D721Med (cell line): ENCODE data around the gene LRP1B.
"Not testable (repeated sequence)": the region's sequence is repeated elsewhere in the genome, so short reads cannot be mapped to it uniquely, and the experiment has no call there.

Experiments
- DNase-seq: peaks from one replicate; pipeline ENCODE4 v3.0.0; 2011; ENCODE audit warnings: low spot score; ENCODE audit not compliant: insufficient read length
- FAIRE-seq: peaks from 2 replicates; lab custom pipeline; 2011; peaks lifted over from hg19 to GRCh38; lab: Jason Lieb, UNC
- CTCF ChIP-seq: IDR thresholded peaks from 2 replicates; pipeline ENCODE4 v1.5.1; 2012; ENCODE audit warnings: mild to moderate bottlenecking, control low read depth; ENCODE audit not compliant: insufficient read depth; ENCODE audit errors: missing control alignments

Gene LRP1B

GRCh38 chr2:140567734-140568133 is 1563.1 kb downstream of the LRP1B start:
- TF ChIP-seq CTCF: no peak

GRCh38 chr2:140565756-140566155 is 1565.1 kb downstream of the LRP1B start:
- TF ChIP-seq CTCF: no peak
- FAIRE-seq (no peak), DNase-seq (no peak)

More at GRCh38 chr2:140567734-140568133, 1563.1 kb downstream of the LRP1B start:
- no peak for DNase-seq
- no peak for FAIRE-seq

GRCh38 chr2:140555701-140556100 is 1575.1 kb downstream of the LRP1B start:
- DNase-seq (no peak), FAIRE-seq (no peak)
- TF ChIP-seq CTCF: no peak

- no peak for FAIRE-seq
- TF ChIP-seq CTCF: no peak
- no peak for DNase-seq
These were observed 1578.2 kb downstream of the LRP1B start for GRCh38 chr2:140552634-140553033.

- no peak for FAIRE-seq
- TF ChIP-seq CTCF: no peak
- DNase-seq: no peak
These were observed 1579.5 kb downstream of the LRP1B start for GRCh38 chr2:140551287-140551686.

- FAIRE-seq: no peak
- no peak for TF ChIP-seq CTCF
- DNase-seq: no peak
These were observed 1580.0 kb downstream of the LRP1B start for GRCh38 chr2:140550821-140551220.

GRCh38 chr2:140544769-140545168 is 1586.0 kb downstream of the LRP1B start:
- DNase-seq, FAIRE-seq: not testable (repeated sequence)

- DNase-seq: no peak
- FAIRE-seq: no peak
- no peak for TF ChIP-seq CTCF
These were observed 1588.2 kb downstream of the LRP1B start for GRCh38 chr2:140542627-140543026.
